ENCODE measurements around the gene ZC3H12C. TPM values are rescaled to one million over a fixed set of nuclear protein-coding genes. Genes with fewer than 3 reads are reported as not detected.

Gene ZC3H12C
- total and polyA plus RNA-seq, 4 donors: 3.4 to 27.1 (median 9.1) TPM

DNA sequence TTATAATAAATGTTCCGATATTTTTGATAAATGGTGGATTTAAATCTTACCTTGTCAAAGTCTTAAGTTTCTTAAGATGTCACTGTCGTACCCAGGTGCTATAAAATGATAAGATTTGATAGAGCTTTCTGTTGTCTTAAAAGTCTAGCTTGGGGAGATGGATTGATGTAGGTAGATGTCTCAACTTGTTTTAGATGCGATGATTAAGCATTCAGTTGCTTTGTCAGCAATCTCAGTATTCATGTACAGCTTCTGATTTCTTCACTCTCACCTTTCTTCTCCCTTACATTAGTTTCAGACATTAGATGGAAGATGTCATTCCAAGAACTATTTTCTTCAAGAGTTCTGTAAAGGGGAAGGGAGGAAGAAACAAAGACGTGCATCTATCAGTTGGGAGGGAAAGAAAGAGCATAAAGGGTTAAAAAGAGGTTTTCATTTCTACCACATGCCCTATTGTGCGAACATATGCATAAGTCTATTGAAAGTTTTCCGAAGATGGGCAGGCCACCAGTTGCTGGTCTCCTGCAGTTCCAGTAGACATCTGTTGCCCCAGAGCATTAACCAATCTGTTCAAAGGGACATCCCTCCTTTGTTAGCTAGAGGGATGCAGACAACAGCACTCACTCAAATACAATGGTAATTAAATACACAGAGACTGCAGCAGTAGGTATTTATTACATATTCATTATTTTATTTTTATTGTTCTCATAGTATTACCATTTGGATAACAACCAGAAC lies 38.4 kb downstream of the ZC3H12C start:
- TF ChIP-seq, protein P1, sequence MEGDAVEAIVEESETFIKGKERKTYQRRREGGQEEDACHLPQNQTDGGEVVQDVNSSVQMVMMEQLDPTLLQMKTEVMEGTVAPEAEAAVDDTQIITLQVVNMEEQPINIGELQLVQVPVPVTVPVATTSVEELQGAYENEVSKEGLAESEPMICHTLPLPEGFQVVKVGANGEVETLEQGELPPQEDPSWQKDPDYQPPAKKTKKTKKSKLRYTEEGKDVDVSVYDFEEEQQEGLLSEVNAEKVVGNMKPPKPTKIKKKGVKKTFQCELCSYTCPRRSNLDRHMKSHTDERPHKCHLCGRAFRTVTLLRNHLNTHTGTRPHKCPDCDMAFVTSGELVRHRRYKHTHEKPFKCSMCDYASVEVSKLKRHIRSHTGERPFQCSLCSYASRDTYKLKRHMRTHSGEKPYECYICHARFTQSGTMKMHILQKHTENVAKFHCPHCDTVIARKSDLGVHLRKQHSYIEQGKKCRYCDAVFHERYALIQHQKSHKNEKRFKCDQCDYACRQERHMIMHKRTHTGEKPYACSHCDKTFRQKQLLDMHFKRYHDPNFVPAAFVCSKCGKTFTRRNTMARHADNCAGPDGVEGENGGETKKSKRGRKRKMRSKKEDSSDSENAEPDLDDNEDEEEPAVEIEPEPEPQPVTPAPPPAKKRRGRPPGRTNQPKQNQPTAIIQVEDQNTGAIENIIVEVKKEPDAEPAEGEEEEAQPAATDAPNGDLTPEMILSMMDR (IDR thresholded peaks at IDR 0.05; ENCODE audit: control extremely low read depth, extremely low read depth): no peak
- ATAC-seq (ENCODE audit: insufficient read depth, low FRiP score): no peak

DNA sequence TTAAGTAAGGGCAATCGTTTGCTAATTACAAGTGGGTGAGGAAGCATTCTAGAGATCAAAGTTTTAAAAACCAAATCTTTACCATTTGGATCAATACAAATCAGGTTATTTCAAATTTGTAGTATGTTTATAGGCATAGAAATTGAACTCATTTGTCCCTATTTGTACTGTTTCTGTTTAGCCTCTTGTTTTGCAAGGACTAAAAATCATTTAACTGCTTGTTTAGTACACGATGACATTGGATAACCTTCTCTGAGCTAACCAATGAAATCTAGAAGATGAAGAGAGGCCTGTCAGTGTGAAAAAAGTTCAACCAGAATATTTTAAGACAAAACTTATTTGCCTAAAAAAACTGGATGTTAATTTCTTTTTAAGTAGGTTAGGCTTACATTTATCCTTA lies 40.0 kb downstream of the ZC3H12C start:
- ATAC-seq (ENCODE audit: insufficient read depth, low FRiP score) (no peak), DNase-seq (no peak)
- Histone ChIP-seq H3K4me1 (ENCODE audit: control insufficient read depth in 5 of 5, insufficient read depth in 5 of 5, low read length in 5 of 5) (peaks cover 2 to 11% (median 3%) of the 10 kb centered on the region in 5 donors), H3K27ac (ENCODE audit: low read depth in 1 of 2, low read length in 1 of 2) (no peak overlapping the region), H3K9ac (ENCODE audit: insufficient read depth in 1 of 2, low read length in 2 of 2) (no peak overlapping the region), H3K9me3 (ENCODE audit: control insufficient read depth in 4 of 4, insufficient read depth in 3 of 4, low read length in 3 of 4) (no peaks in the 10 kb centered on the region), H3K27me3 (ENCODE audit: control insufficient read depth in 3 of 3, insufficient read depth in 3 of 3, low read length in 2 of 3) (no peaks in the 10 kb centered on the region), H3K4me3 (no peak overlapping the region), H3K36me3 (ENCODE audit: control insufficient read depth in 4 of 4, insufficient read depth in 4 of 4, low read length in 4 of 4) (peaks cover 0 to 6% (median under 1%) of the 10 kb centered on the region in 4 donors)
- WGBS, 2 donors: 79 to 88% methylated on average over 2 of the region's 2 CpGs
- TF ChIP-seq, protein P1 (IDR thresholded peaks at IDR 0.05; ENCODE audit: control extremely low read depth, extremely low read depth): no peak

More for the DNA sequence above, 38.4 kb downstream of the ZC3H12C start:
- Histone ChIP-seq H3K4me3 (no peak overlapping the region), H3K27me3 (ENCODE audit: control insufficient read depth in 3 of 3, insufficient read depth in 3 of 3, low read length in 2 of 3) (no peaks in the 10 kb centered on the region), H3K9me3 (ENCODE audit: control insufficient read depth in 4 of 4, insufficient read depth in 3 of 4, low read length in 3 of 4) (no peaks in the 10 kb centered on the region), H3K9ac (ENCODE audit: insufficient read depth in 1 of 2, low read length in 2 of 2) (no peak overlapping the region), H3K4me1 (ENCODE audit: control insufficient read depth in 5 of 5, insufficient read depth in 5 of 5, low read length in 5 of 5) (peaks cover 2 to 16% (median 3%) of the 10 kb centered on the region in 5 donors), H3K36me3 (ENCODE audit: control insufficient read depth in 4 of 4, insufficient read depth in 4 of 4, low read length in 4 of 4) (peaks cover 0 to 2% (median under 1%) of the 10 kb centered on the region in 4 donors), H3K27ac (ENCODE audit: low read depth in 1 of 2, low read length in 1 of 2) (no peak overlapping the region)
- 80 to 92% methylated on average over 6 of the region's 6 CpGs for WGBS, 2 donors
- DNase-seq: no peak

DNA sequence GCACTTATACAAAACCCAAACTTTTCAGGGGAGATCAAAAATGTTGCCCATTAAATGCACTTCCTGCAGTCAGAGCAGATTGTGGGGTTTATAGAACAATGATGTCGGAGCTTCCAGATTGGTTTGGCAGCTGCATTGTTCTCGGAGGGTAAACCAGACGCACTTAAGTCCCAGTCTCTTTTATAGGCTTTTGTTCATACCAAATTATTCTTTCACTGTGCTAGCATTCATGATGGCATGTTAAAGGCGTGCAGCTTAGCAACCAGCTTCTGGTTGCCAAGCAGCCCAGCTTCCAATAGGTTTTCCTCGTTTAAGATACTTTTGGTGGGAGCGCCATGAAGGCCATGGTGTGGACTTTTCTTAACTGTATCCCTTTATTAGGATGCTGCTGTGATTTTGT lies 40.9 kb downstream of the ZC3H12C start:
- Histone ChIP-seq H3K9ac (ENCODE audit: insufficient read depth in 1 of 2, low read length in 2 of 2) (no peak overlapping the region), H3K36me3 (ENCODE audit: control insufficient read depth in 4 of 4, insufficient read depth in 4 of 4, low read length in 4 of 4) (peaks cover 0 to 6% (median under 1%) of the 10 kb centered on the region in 4 donors), H3K4me3 (no peak overlapping the region), H3K4me1 (ENCODE audit: control insufficient read depth in 5 of 5, insufficient read depth in 5 of 5, low read length in 5 of 5) (peaks cover 2 to 9% (median 3%) of the 10 kb centered on the region in 5 donors), H3K27ac (ENCODE audit: low read depth in 1 of 2, low read length in 1 of 2) (no peak overlapping the region), H3K27me3 (ENCODE audit: control insufficient read depth in 3 of 3, insufficient read depth in 3 of 3, low read length in 2 of 3) (no peaks in the 10 kb centered on the region), H3K9me3 (ENCODE audit: control insufficient read depth in 4 of 4, insufficient read depth in 3 of 4, low read length in 3 of 4) (no peaks in the 10 kb centered on the region)
- WGBS, 2 donors: 75 to 85% methylated on average over 6 of the region's 6 CpGs
- ATAC-seq (ENCODE audit: insufficient read depth, low FRiP score) (no peak), DNase-seq (peak in 1 of 3 donors; percentile 20)
- TF ChIP-seq, protein P1 (IDR thresholded peaks at IDR 0.05; ENCODE audit: control extremely low read depth, extremely low read depth): no peak
